GM12801 (cell line): ENCODE measurements around the gene IL4R.

ENCODE experiments used
- TF ChIP-seq, protein P1 (sequence below): IDR thresholded peaks from one replicate; pipeline ENCODE4 v1.5.1; 2011; ENCODE audit warnings: control low read depth; ENCODE audit not compliant: insufficient read length; ENCODE audit errors: extremely low read depth

The IL4R gene

DNA sequence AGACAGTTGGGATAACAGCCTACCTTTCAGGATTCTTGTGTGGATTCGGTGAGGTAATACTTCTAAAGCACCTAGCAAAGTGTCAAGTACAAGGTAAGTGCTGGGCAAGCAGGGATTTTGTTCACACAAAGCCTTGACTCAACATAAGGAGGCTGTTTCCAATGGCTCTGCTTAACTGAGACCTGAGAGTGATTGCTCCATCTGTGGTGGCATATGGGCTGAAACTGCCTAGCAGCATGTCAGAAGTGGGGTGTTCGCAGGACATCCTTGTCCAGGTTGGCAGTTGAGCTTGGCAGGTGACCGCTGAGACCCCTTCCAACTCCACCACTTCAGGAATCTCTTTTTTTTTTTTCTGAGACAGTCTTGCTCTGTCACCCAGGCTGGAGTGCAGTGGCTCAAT, 19.8 kb downstream of the IL4R start:
- TF ChIP-seq, protein P1, sequence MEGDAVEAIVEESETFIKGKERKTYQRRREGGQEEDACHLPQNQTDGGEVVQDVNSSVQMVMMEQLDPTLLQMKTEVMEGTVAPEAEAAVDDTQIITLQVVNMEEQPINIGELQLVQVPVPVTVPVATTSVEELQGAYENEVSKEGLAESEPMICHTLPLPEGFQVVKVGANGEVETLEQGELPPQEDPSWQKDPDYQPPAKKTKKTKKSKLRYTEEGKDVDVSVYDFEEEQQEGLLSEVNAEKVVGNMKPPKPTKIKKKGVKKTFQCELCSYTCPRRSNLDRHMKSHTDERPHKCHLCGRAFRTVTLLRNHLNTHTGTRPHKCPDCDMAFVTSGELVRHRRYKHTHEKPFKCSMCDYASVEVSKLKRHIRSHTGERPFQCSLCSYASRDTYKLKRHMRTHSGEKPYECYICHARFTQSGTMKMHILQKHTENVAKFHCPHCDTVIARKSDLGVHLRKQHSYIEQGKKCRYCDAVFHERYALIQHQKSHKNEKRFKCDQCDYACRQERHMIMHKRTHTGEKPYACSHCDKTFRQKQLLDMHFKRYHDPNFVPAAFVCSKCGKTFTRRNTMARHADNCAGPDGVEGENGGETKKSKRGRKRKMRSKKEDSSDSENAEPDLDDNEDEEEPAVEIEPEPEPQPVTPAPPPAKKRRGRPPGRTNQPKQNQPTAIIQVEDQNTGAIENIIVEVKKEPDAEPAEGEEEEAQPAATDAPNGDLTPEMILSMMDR: no peak

DNA sequence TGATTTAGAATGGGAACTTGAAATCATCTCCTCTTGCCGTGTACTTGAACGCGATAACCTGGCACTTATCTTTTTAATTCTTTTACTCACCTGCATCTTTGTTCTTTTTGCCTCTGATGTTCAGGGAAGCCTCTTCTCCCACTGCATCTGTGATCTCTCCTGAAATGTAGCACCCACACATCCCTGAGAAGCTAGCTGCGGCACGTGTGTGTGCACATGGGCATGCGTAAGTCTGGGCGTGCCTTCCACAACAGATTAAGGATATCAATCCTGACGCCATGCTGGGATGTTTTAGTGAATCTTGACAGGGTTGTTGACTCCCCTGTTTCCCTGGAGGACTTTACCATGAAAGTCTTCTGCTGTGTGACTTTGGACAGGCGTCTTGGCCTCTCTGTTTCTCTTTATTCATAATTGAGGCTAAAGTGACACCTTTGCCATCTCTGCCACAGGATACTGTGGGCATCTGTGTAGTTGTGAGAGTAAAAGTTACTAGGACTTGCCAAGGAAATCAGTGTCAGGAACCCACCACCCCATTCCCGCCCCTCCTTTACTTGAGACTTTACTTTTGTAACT, 20.5 kb downstream of the IL4R start:
- TF ChIP-seq, protein P1: no peak

DNA sequence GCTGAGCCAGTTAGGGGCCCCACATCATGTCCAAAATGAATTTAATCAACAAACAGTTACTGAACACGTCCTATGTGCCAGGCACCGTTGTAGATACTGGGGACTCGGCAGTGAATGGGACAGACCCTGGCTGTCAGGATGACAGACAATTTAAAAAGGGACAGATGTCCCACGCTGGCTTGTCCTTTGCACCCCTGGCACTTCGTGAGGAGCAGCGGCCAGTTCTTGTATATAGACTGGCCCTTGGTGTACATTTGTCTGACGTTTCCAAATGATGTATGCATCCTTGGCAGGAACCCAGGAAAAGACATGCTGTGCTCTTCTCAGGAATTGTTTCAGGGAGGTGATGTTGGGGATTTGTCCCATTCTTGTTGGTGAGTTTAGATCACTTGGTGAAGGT, 21.1 kb downstream of the IL4R start:
- TF ChIP-seq, protein P1: no peak

DNA sequence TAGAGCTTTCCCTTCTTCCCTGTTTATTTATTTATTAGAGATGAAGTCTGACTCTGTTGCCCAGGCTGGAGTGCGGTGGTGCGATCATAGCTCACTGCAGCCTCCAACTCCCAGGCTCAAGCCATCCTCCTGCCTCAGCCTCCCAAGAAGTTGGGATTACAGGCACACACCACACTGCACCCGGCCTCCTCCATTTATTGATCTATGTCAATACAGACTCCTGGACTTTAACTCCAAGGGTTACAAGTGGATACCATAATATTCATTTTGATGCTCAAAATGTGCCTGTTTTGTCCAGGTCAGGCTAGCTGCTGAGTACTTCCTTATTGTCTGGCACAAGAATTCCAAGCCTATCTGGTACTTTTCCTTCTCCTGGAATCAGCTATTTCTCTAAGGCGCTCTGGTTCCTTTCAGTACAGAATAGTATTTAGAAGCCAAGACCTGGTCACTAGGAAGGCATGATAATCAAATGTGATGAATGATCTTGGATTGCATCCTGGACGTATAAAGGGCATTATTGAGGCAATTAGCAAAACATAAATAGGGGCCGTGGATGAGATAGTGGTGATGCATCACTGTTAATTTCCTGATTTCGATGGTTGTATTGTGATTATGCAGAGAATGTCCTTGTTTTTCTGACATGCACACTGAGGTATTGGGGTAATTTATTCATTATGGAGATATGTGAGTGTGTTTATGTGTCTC, 21.7 kb downstream of the IL4R start:
- TF ChIP-seq, protein P1: no peak

DNA sequence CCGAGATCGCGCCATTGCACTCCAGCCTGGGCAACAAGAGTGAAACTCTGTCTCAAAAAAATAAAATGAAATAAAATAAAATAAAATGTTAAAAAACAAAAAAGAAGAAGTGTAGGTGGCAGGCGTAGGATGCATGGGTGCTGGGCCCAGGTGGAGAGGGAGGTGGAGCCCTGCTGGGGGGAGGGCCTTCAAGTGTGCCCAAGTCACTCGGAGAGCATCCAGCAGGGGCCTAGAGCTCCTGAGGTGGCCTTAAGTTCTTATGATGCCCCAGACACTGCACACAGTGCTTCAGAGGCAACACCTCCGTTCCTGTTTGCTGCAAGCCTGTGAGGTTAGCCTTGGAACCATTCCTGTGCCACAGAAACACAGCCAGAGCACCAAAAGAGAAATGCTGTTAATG, 23.2 kb downstream of the IL4R start:
- TF ChIP-seq, protein P1: no peak

DNA sequence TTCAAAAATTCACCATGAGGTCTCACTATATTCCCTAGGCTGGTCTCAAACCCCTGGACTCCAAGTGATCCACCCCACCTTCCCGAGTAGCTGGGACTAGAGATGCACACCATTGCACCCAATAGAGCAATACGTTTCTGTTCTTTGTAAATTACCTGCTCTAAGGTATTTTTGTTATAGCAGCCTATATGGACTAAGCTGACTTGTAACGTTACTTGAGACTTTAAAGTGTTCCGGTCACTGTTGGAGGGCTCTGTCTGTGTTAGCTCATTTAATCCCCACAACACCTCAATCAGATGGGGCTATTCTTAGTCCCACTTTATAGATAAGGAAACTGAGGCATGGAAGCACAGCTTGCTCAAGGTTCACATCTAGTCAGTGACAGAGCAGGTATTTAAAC, 25.4 kb downstream of the IL4R start:
- TF ChIP-seq, protein P1: no peak

DNA sequence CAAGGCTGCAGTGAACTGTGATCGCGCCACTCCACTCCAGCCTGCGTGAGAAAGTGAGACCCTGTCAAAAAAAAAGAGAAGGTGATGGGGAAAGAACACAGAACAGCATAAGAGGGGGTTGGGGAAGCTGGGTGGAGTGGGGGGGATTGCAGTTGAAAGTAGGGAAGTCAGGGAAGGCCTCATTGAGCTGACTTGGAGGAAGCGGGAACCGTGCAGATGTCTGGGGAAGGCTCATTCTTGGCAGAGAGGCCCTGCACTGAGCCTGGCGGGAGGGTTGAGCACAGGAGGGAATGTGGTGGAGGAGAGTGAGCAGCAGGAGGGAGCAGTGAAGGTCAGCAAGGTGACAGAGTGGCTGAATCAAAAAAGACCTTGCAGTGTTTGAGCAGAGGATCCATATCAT, 26.9 kb downstream of the IL4R start:
- TF ChIP-seq, protein P1: no peak
